K562 (cell line): Measurements from ENCODE around the gene CD151. TPM values are rescaled to one million over a fixed set of nuclear protein-coding genes. Genes with fewer than 3 reads are reported as not detected.

ENCODE experiments used
- ATAC-seq: fragments of 200-7000 bp; cut with Tn5 transposase; 3 replicates; pipeline ENCODE4 v1.9.1; 2020; ENCODE audit warnings: moderate library complexity
- BruUV-seq: library from RNA; stranded (reverse); fragments of 400-500 nt; replicated peaks from 2 replicates; lab custom pipeline; 2021; lab: Mats Ljungman, UMichigan
- CTCF ChIA-PET: fragments of 300-600 bp; formaldehyde crosslinking; extraction: SDS; loops from one replicate; lab custom pipeline; 2021; ENCODE audit warnings: low intra/inter-chr PET ratio; lab: Yijun Ruan, JAX
- POLR2A ChIA-PET: fragments of 300-600, 350-650 bp; sonication (Branson Sonifier 250); formaldehyde crosslinking; extraction: SDS; loops from one replicate; lab custom pipeline; 2021; ENCODE audit warnings: antibody characterized with exemption, inconsistent platforms; lab: Yijun Ruan, JAX
- DNase-seq, 4 experiments: peaks; one replicate each; pipeline versions ENCODE4 v3.0.0 to v3.0.0-alpha.2; 2011 to 2018; ENCODE audit warnings: low spot score in 3 of 4, mixed read lengths in 3 of 4; ENCODE audit errors: extremely low read depth in 1 of 4
- FAIRE-seq: peaks from 2 replicates; lab custom pipeline; 2011; peaks lifted over from hg19 to GRCh38; lab: Jason Lieb, UNC
- H2AFZ ChIP-seq: 2 replicates; pipeline ENCODE4 v1.6.0; 2011; ENCODE audit warnings: low read depth, low read length, control low read depth, inconsistent platforms
- H3K27ac ChIP-seq: fragments of 200-600 bp; 3 replicates; pipeline ENCODE4 v1.8.0; 2011; ENCODE audit warnings: low read depth, mild to moderate bottlenecking, control low read depth, inconsistent platforms, low read length, moderate library complexity, mixed read lengths; ENCODE audit errors: extremely low read depth
- H3K27me3 ChIP-seq, 2 experiments: fragments of 300-600 bp in 1 of 2; 2 replicates in 1 of 2; 3 replicates in 1 of 2; pipeline versions ENCODE4 v1.6.0 to v1.8.0; 2011; ENCODE audit warnings: inconsistent platforms in 2 of 2, low read length in 2 of 2, mild to moderate bottlenecking in 1 of 2, mixed read lengths in 1 of 2, moderate library complexity in 1 of 2; ENCODE audit not compliant: control insufficient read depth in 2 of 2, insufficient read depth in 2 of 2
- H3K36me3 ChIP-seq: fragments of 300-600 bp; 3 replicates; pipeline ENCODE4 v1.8.0; 2011; ENCODE audit warnings: mild to moderate bottlenecking, low read length, inconsistent platforms; ENCODE audit not compliant: control insufficient read depth, insufficient read depth
- H3K4me1 ChIP-seq, 2 experiments: fragments of 200-600 bp in 1 of 2; replicated peaks in 1 of 2; 2 replicates in 1 of 2; 3 replicates in 1 of 2; pipeline versions ENCODE4 v1.5.1 to v1.8.0; 2011; ENCODE audit warnings: inconsistent platforms in 2 of 2, low read length in 2 of 2, mild to moderate bottlenecking in 1 of 2, mixed read lengths in 1 of 2, moderate library complexity in 1 of 2; ENCODE audit not compliant: control insufficient read depth in 2 of 2, insufficient read depth in 2 of 2
- H3K4me2 ChIP-seq: 2 replicates; pipeline ENCODE4 v1.6.1; 2011; ENCODE audit warnings: low read length, control low read depth, inconsistent platforms, mixed read lengths; ENCODE audit not compliant: insufficient read depth
- H3K4me3 ChIP-seq: fragments of 200-600 bp; sonication (generic), shearing (Covaris generic); 2 replicates; pipeline ENCODE4 v1.5.1; 2016; ENCODE audit warnings: control low read depth, inconsistent platforms
- H3K79me2 ChIP-seq: fragments of 200-600 bp; 3 replicates; pipeline ENCODE4 v1.8.0; 2011; ENCODE audit warnings: low read length, inconsistent platforms; ENCODE audit not compliant: control insufficient read depth, insufficient read depth
- H3K9ac ChIP-seq, 2 experiments: 2 replicates each; pipeline versions ENCODE4 v1.6.0 to v1.6.1; 2011; ENCODE audit warnings: low read depth in 2 of 2, low read length in 2 of 2, control low read depth in 1 of 2, inconsistent platforms in 1 of 2, mild to moderate bottlenecking in 1 of 2, mixed read lengths in 1 of 2; ENCODE audit not compliant: insufficient read depth in 1 of 2
- H3K9me1 ChIP-seq: one replicate; pipeline ENCODE4 v1.6.0; 2011; ENCODE audit warnings: inconsistent platforms, mild to moderate bottlenecking, low read length, moderate library complexity; ENCODE audit not compliant: control insufficient read depth, insufficient read depth
- H3K9me3 ChIP-seq: replicated peaks from 2 replicates; pipeline ENCODE4 v1.5.1; 2011; ENCODE audit warnings: low read depth, low read length, inconsistent platforms; ENCODE audit not compliant: control insufficient read depth, insufficient read depth
- H4K20me1 ChIP-seq: replicated peaks from 2 replicates; pipeline ENCODE4 v1.6.1; 2011; ENCODE audit warnings: low read length, inconsistent platforms, mixed read lengths; ENCODE audit not compliant: control insufficient read depth, insufficient read depth
- PCBP1 ChIP-seq: fragments of 200-400 bp; formaldehyde crosslinking; IDR thresholded peaks from 2 replicates; pipeline ENCODE4 v1.6.1; 2018; ENCODE audit warnings: mild to moderate bottlenecking, low read depth, low read length; ENCODE audit not compliant: poor library complexity, severe bottlenecking
- WGBS: fragments of 100-300 bp; shearing (Covaris generic); methylation state at CpG from one replicate; pipeline ENCODE4 v1.1.6; 2016; ENCODE audit warnings: low coverage, mixed read lengths; ENCODE audit not compliant: insufficient coverage; ENCODE audit errors: missing lambda C conversion rate; 5-methylcytosine and 5-hydroxymethylcytosine counted together
- in situ Hi-C: fragments of 300-500 bp; cut with MboI; formaldehyde crosslinking; loops from 4 replicates; pipeline ENCODE4 v1.15.0; 2018; ENCODE audit warnings: inconsistent platforms, mixed read lengths
- intact Hi-C: fragments of 100-400 bp; cut with micrococcal nuclease; formaldehyde crosslinking; loops from 2 replicates; pipeline ENCODE4 v1.14.2; 2022
- polyA plus RNA-seq, 8 experiments: library from polyadenylated mRNA; depleted of rRNA in 4 of 8; stranded (reverse) in 5 of 8; unstranded in 3 of 8; fragments of >200 nt; fragmentation: Nextera tagmentation in 2 of 8; fragmentation: Illumina TruSeq in 1 of 8; extraction: Ambion mirVana in 2 of 8; extraction: Trizol in 1 of 8; gene quantifications; 2 replicates each; pipeline versions ENCODE4 v1.2.1 to v1.2.3, GENCODE V29; 2011 to 2014; ENCODE audit warnings: inconsistent platforms in 1 of 8, missing spikeins in 1 of 8
- total RNA-seq, 7 experiments: library from RNA; depleted of rRNA in 6 of 7; stranded (reverse); fragments of >200 nt in 6 of 7; fragmentation: Illumina TruSeq in 2 of 7; extraction: Trizol in 2 of 7; gene quantifications; 2 replicates each; pipeline versions ENCODE4 v1.2.1 to v1.2.3, GENCODE V29; 2011 to 2021; ENCODE audit warnings: low replicate concordance in 1 of 7
- TF ChIP-seq, protein P1 (sequence below): fragments of 250-450 bp; sonication (Bioruptor Pico); IDR thresholded peaks from 2 replicates; pipeline ENCODE4 v1.4.0; 2020; ENCODE audit warnings: mild to moderate bottlenecking, moderate library complexity
- TF ChIP-seq, protein P2 (sequence below): sonication (generic); formaldehyde crosslinking; IDR thresholded peaks from 2 replicates; pipeline ENCODE4 v1.8.1; 2023; ENCODE audit warnings: mild to moderate bottlenecking, missing genetic modification reagents

CD151 gene
- total and polyA plus RNA-seq, 9 of the 15 experiments (the other 6 are each of a cell fraction or from before 2014, with no cell fraction given): 2.3 to 187 (median 140) TPM

DNA sequence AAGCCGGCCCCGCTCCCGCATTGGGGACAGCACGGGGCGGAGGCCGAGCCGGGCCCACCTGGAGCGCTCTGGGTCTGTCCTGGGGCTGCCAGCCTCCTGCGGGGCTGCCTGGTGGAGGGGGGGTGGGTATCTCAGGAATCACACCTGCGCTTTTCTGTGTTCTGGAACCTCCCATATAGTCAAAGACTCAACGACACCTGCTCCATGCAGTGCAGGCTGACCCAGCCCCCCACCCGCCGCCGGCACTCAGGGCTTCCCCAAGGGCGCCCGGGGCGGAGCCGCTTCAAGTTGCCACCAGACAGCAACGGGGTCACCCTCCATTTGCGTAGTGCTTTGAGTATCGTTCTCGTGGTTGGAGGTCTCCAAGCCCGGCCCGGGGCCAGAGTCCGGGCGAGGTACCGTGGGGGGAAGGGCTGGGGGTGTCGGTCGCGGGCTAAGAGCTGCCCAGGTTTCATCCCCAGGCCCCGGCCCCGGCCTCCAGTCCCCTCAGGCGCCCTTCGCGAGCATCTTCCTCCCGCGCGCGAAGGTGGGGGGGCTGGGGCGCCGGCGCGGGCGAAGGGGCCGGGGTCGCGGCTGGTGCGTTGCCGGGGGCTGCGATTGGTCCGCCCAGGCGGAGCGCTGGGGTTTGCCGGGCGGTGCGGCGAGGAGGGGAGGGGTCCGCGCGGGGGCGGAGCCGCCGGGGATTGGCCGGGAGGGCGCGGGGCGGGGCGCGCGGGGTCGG lies 16.5 kb downstream of the CD151 start:
- ChIA-PET CTCF (interaction anchor here (0.6 to 1.1 kb wide), 2 partner anchors 201 to 203 kb away, joined by 3 to 4 read pairs; no protein-coding TSS in a partner anchor), POLR2A (no interaction called here)
- Histone ChIP-seq H3K79me2 (no peaks in the 10 kb centered on the region), H4K20me1 (no peaks in the 10 kb centered on the region; the same call in 1 of the 2 replicates), H3K4me3 (no peak overlapping the region), H3K36me3 (no peaks in the 10 kb centered on the region), H2AFZ (no peak overlapping the region), H3K27ac (no peak overlapping the region), H3K27me3 (no peaks in the 10 kb centered on the region), H3K9me1 (no peaks in the 10 kb centered on the region), H3K4me2 (no peak overlapping the region), H3K9me3 (no peaks in the 10 kb centered on the region), H3K4me1 (peaks cover 7 to 84% of the 10 kb centered on the region in 2 experiments), H3K9ac (no peak overlapping the region)
- FAIRE-seq (no peak), ATAC-seq (no peak), DNase-seq (no peak)
- in situ Hi-C loops (no loop called here), intact Hi-C loops (loop anchor here (5.0 to 10.0 kb wide), 2 partner anchors 66 to 203 kb away; partner anchors contain the start of gene CHID1)
- WGBS: 98% methylated on average over 16 of the region's 71 CpGs
- TF ChIP-seq, protein P1, sequence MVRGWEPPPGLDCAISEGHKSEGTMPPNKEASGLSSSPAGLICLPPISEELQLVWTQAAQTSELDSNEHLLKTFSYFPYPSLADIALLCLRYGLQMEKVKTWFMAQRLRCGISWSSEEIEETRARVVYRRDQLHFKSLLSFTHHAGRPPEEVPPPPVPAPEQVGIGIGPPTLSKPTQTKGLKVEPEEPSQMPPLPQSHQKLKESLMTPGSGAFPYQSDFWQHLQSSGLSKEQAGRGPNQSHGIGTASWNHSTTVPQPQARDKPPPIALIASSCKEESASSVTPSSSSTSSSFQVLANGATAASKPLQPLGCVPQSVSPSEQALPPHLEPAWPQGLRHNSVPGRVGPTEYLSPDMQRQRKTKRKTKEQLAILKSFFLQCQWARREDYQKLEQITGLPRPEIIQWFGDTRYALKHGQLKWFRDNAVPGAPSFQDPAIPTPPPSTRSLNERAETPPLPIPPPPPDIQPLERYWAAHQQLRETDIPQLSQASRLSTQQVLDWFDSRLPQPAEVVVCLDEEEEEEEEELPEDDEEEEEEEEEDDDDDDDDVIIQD: no peak
- TF ChIP-seq PCBP1: peak; percentile 17
- TF ChIP-seq, protein P2, sequence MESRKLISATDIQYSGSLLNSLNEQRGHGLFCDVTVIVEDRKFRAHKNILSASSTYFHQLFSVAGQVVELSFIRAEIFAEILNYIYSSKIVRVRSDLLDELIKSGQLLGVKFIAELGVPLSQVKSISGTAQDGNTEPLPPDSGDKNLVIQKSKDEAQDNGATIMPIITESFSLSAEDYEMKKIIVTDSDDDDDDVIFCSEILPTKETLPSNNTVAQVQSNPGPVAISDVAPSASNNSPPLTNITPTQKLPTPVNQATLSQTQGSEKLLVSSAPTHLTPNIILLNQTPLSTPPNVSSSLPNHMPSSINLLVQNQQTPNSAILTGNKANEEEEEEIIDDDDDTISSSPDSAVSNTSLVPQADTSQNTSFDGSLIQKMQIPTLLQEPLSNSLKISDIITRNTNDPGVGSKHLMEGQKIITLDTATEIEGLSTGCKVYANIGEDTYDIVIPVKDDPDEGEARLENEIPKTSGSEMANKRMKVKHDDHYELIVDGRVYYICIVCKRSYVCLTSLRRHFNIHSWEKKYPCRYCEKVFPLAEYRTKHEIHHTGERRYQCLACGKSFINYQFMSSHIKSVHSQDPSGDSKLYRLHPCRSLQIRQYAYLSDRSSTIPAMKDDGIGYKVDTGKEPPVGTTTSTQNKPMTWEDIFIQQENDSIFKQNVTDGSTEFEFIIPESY (CRISPR knock-in tag): peak; percentile 81
- BruUV-seq: no TSS peak
